GM12878 (cell line): ENCODE measurements around the gene POLR2F. TPM values are rescaled to one million over a fixed set of nuclear protein-coding genes. Genes with fewer than 3 reads are reported as not detected.

Experiments
- ATAC-seq: fragments of 200-7000 bp; cut with Tn5 transposase; 3 replicates; pipeline ENCODE4 v1.9.1; 2020; ENCODE audit warnings: mild to moderate bottlenecking, moderate library complexity
- BruUV-seq: library from RNA; stranded (reverse); fragments of 400-500 nt; replicated peaks from 2 replicates; lab custom pipeline; 2021; lab: Mats Ljungman, UMichigan
- CTCF ChIA-PET: fragments of 300-600 bp; sonication (Branson Sonifier 250); formaldehyde crosslinking; extraction: SDS; loops from one replicate; lab custom pipeline; 2021; ENCODE audit warnings: inconsistent platforms; lab: Yijun Ruan, JAX
- POLR2A ChIA-PET: fragments of 350-600 bp; formaldehyde crosslinking; extraction: SDS; loops from one replicate; lab custom pipeline; 2021; ENCODE audit warnings: inconsistent platforms; lab: Charles Lee
- RAD21 ChIA-PET: fragments of 300-600 bp; sonication (Branson Sonifier 250); formaldehyde crosslinking; loops from one replicate; lab custom pipeline; 2023; ENCODE audit warnings: antibody characterized with exemption; ENCODE audit not compliant: unreplicated experiment; lab: Charles Lee
- SMC1A ChIA-PET: fragments of 300-600 bp; sonication (Branson Sonifier 250); formaldehyde crosslinking; loops from one replicate; lab custom pipeline; 2023; ENCODE audit not compliant: unreplicated experiment, uncharacterized antibody; lab: Charles Lee
- DNase-seq: peaks from one replicate; pipeline ENCODE4 v3.0.0-alpha.2; 2011; ENCODE audit warnings: low read depth, low spot score
- FAIRE-seq: peaks from 3 replicates; lab custom pipeline; 2011; peaks lifted over from hg19 to GRCh38; lab: Jason Lieb, UNC
- H2AFZ ChIP-seq: 2 replicates; pipeline ENCODE4 v1.6.0; 2011; ENCODE audit warnings: low read depth, low read length, control low read depth; ENCODE audit not compliant: control insufficient read depth
- H3K27ac ChIP-seq: 2 replicates; pipeline ENCODE4 v1.5.1; 2011; ENCODE audit warnings: control low read depth; ENCODE audit not compliant: control insufficient read depth, insufficient read depth
- H3K27me3 ChIP-seq, 2 experiments: replicated peaks in 1 of 2; 2 replicates each; pipeline versions ENCODE4 v1.6.0 to v1.6.1; 2011; ENCODE audit warnings: low read length in 1 of 2; ENCODE audit not compliant: control insufficient read depth in 2 of 2, insufficient read depth in 2 of 2
- H3K36me3 ChIP-seq, 2 experiments: 2 replicates each; pipeline ENCODE4 v1.5.1; 2011; ENCODE audit warnings: low read length in 1 of 2; ENCODE audit not compliant: control insufficient read depth in 2 of 2, insufficient read depth in 2 of 2
- H3K4me1 ChIP-seq: 2 replicates; pipeline ENCODE4 v1.6.1; 2011; ENCODE audit warnings: mild to moderate bottlenecking, low read length, moderate library complexity, mixed read lengths; ENCODE audit not compliant: control insufficient read depth, insufficient read depth
- H3K4me2 ChIP-seq: 2 replicates; pipeline ENCODE4 v1.6.0; 2011; ENCODE audit warnings: control low read depth; ENCODE audit not compliant: control insufficient read depth, insufficient read depth
- H3K4me3 ChIP-seq: fragments of 200-600 bp; sonication (generic); 2 replicates; pipeline ENCODE4 v1.5.1; 2016
- H3K79me2 ChIP-seq: 2 replicates; pipeline ENCODE4 v1.6.0; 2011; ENCODE audit warnings: low read length; ENCODE audit not compliant: control insufficient read depth, insufficient read depth
- H3K9ac ChIP-seq: 2 replicates; pipeline ENCODE4 v1.8.0; 2011; ENCODE audit warnings: low read length, control low read depth, mixed read lengths; ENCODE audit not compliant: control insufficient read depth, insufficient read depth
- H3K9me3 ChIP-seq: replicated peaks from 3 replicates; pipeline ENCODE4 v1.5.1; 2011; ENCODE audit warnings: mild to moderate bottlenecking, low read length; ENCODE audit not compliant: control insufficient read depth, insufficient read depth
- H4K20me1 ChIP-seq: 2 replicates; pipeline ENCODE4 v1.6.0; 2011; ENCODE audit not compliant: control insufficient read depth, insufficient read depth
- BHLHE40 ChIP-seq, 2 experiments: fragments of 450-650 bp in 1 of 2; IDR thresholded peaks; 2 replicates each; pipeline ENCODE4 v1.6.1; 2011 to 2017; ENCODE audit warnings: low read depth in 2 of 2, borderline replicate concordance in 1 of 2, improper control_type of control experiment in 1 of 2, low read length in 1 of 2, mild to moderate bottlenecking in 1 of 2
- ETV6 ChIP-seq, 2 experiments: fragments of 450-650 bp in 1 of 2; IDR thresholded peaks in 1 of 2; conservative IDR thresholded peaks in 1 of 2; 2 replicates each; pipeline ENCODE4 v1.6.1; 2014; ENCODE audit warnings: antibody characterized with exemption in 1 of 2, borderline replicate concordance in 1 of 2, low read depth in 1 of 2, mild to moderate bottlenecking in 1 of 2, moderate library complexity in 1 of 2
- EZH2 ChIP-seq: IDR thresholded peaks from 2 replicates; pipeline ENCODE4 v1.6.1; 2012; ENCODE audit warnings: low read depth, mild to moderate bottlenecking, control low read depth, inconsistent platforms, low read length, borderline replicate concordance; ENCODE audit not compliant: control insufficient read depth
- NR2C2 ChIP-seq: IDR thresholded peaks from 2 replicates; pipeline ENCODE4 v1.6.1; 2011; ENCODE audit warnings: borderline replicate concordance, low read depth; ENCODE audit not compliant: control insufficient read depth, insufficient read length
- WGBS: methylation state at CpG from one replicate; pipeline ENCODE4 v1.1.6; 2016; ENCODE audit warnings: low lambda C conversion rate; ENCODE audit not compliant: insufficient replicate concordance, insufficient coverage; ENCODE audit errors: missing lambda C conversion rate; 5-methylcytosine and 5-hydroxymethylcytosine counted together
- in situ Hi-C: fragments of 300-500 bp; cut with MboI; formaldehyde crosslinking; loops from 9 replicates; pipeline ENCODE4 v1.14.3; 2018; ENCODE audit warnings: mixed read lengths
- intact Hi-C: fragments of 100-400 bp; cut with micrococcal nuclease; formaldehyde crosslinking; loops from one replicate; pipeline ENCODE4 v1.14.2; 2022; ENCODE audit not compliant: unreplicated experiment
- polyA plus RNA-seq, 11 experiments: library from polyadenylated mRNA; depleted of rRNA in 4 of 11; unstranded in 6 of 11; stranded (reverse) in 5 of 11; fragments of >200 nt; fragmentation: Nextera tagmentation in 4 of 11; fragmentation: Illumina TruSeq in 1 of 11; extraction: Ambion mirVana in 4 of 11; extraction: Trizol in 1 of 11; gene quantifications; 1 replicate in 1 of 11; 2 replicates in 10 of 11; pipeline versions ENCODE4 v1.2.1 to v1.2.3, GENCODE V29; 2011 to 2016; ENCODE audit warnings: inconsistent platforms in 2 of 11, missing spikeins in 2 of 11, low read depth in 1 of 11
- total RNA-seq, 4 experiments: library from RNA; depleted of rRNA in 3 of 4; stranded (reverse); fragments of >200 nt in 3 of 4; fragmentation: Illumina TruSeq in 1 of 4; extraction: Trizol in 1 of 4; gene quantifications; 2 replicates each; pipeline versions ENCODE4 v1.2.1 to v1.2.3, GENCODE V29; 2013 to 2021
- TF ChIP-seq, protein P1 (sequence below): fragments of 450-650 bp; IDR thresholded peaks from 2 replicates; pipeline ENCODE4 v1.6.1; 2017; ENCODE audit warnings: mild to moderate bottlenecking, low read depth, inconsistent platforms; ENCODE audit not compliant: poor library complexity, severe bottlenecking
- TF ChIP-seq, protein P2 (sequence below): fragments of 450-650 bp; conservative IDR thresholded peaks from 2 replicates; pipeline ENCODE4 v1.6.1; 2017; ENCODE audit warnings: mild to moderate bottlenecking, moderate library complexity
- TF ChIP-seq, protein P3 (sequence below): fragments of 450-650 bp; IDR thresholded peaks from 2 replicates; pipeline ENCODE4 v1.6.1; 2017; ENCODE audit warnings: mild to moderate bottlenecking, moderate library complexity
- TF ChIP-seq, protein P4 (sequence below): IDR thresholded peaks from 2 replicates; pipeline ENCODE4 v1.6.1; 2012; ENCODE audit warnings: low read length, inconsistent platforms
- TF ChIP-seq, protein P5 (sequence below): IDR thresholded peaks from 2 replicates; pipeline ENCODE4 v1.6.1; 2011; ENCODE audit warnings: low read depth, low read length, improper control_type of control experiment, borderline replicate concordance

The POLR2F gene
- total and polyA plus RNA-seq, 10 of the 15 experiments (the other 5 are each of a cell fraction or from before 2014, with no cell fraction given) = 71.9 to 218 (median 100.0) TPM

DNA sequence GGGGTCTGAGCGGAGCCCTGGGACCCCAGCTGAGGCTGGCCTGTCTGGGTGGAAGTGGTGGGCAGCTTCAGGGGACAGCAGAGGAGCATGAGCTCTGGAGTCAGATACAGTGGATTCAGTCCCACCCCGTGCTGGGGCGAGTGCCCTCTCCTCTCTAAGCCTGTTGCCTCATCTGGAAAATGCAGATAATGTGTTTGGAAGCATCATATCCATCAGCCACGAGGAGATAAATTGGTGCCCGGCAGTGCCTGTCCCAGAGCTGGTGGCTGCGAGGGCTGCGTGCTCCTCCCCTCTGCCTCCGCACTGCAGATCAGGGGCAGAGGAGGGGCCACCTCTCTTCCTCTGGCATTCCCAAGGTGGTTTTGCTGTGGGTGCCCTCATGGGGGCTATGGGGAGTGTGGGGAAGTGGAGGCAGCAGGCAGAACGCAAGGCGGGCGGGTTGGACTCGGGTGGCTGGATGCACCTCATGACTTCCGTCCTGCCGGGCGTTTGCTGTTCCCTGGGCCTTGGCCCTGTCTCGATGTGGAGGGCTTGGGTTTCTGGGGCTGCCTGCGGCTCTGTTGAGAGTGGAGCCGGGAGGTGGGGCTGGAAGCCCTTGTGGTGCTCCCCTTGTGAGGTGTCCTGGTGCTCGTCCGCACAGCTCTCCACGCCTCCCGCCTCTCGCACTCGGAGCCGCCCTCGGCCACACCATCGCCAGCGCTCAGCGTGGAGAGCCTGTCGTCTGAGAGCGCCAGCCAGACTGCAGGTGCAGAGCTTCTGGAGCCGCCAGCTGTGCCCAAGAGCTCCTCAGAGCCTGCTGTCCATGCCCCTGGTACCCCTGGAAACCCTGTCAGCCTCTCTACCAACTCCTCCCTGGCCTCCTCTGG lies 26.5 kb upstream of the POLR2F start:
- Histone ChIP-seq H3K4me2 (no peak overlapping the region), H3K9ac (no peak overlapping the region), H3K36me3 (peaks cover 3 to 6% of the 10 kb centered on the region in 2 experiments; a peak in 3 of 4 replicates), H3K27me3 (no peaks in the 10 kb centered on the region), H4K20me1 (no peaks in the 10 kb centered on the region), H2AFZ (no peak overlapping the region), H3K79me2 (no peaks in the 10 kb centered on the region), H3K9me3 (no peaks in the 10 kb centered on the region), H3K4me3 (no peak overlapping the region), H3K27ac (no peak overlapping the region), H3K4me1 (0 out of 2 replicates have a peak, but pooled peaks cover 3% of the 10 kb centered on the region)
- intact Hi-C loops = no loop called here
- FAIRE-seq (no peak), ATAC-seq (no peak), DNase-seq (no peak)
- CTCF ChIA-PET = interaction anchor here (0.6 kb wide), 1 partner anchor 737 kb away, joined by 3 read pairs; no protein-coding TSS in a partner anchor
- SMC1A ChIA-PET = no interaction called here
- RAD21 ChIA-PET = no interaction called here
- WGBS = 88% methylated on average over 32 of the region's 32 CpGs
- POLR2A ChIA-PET = no interaction called here
- in situ Hi-C loops = no loop called here
- BruUV-seq = no TSS peak
- TF ChIP-seq, protein P1, sequence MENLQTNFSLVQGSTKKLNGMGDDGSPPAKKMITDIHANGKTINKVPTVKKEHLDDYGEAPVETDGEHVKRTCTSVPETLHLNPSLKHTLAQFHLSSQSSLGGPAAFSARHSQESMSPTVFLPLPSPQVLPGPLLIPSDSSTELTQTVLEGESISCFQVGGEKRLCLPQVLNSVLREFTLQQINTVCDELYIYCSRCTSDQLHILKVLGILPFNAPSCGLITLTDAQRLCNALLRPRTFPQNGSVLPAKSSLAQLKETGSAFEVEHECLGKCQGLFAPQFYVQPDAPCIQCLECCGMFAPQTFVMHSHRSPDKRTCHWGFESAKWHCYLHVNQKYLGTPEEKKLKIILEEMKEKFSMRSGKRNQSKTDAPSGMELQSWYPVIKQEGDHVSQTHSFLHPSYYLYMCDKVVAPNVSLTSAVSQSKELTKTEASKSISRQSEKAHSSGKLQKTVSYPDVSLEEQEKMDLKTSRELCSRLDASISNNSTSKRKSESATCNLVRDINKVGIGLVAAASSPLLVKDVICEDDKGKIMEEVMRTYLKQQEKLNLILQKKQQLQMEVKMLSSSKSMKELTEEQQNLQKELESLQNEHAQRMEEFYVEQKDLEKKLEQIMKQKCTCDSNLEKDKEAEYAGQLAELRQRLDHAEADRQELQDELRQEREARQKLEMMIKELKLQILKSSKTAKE = no peak
- TF ChIP-seq, protein P2, sequence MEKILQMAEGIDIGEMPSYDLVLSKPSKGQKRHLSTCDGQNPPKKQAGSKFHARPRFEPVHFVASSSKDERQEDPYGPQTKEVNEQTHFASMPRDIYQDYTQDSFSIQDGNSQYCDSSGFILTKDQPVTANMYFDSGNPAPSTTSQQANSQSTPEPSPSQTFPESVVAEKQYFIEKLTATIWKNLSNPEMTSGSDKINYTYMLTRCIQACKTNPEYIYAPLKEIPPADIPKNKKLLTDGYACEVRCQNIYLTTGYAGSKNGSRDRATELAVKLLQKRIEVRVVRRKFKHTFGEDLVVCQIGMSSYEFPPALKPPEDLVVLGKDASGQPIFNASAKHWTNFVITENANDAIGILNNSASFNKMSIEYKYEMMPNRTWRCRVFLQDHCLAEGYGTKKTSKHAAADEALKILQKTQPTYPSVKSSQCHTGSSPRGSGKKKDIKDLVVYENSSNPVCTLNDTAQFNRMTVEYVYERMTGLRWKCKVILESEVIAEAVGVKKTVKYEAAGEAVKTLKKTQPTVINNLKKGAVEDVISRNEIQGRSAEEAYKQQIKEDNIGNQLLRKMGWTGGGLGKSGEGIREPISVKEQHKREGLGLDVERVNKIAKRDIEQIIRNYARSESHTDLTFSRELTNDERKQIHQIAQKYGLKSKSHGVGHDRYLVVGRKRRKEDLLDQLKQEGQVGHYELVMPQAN = no peak
- no peak for TF ChIP-seq EZH2
- TF ChIP-seq, protein P3, sequence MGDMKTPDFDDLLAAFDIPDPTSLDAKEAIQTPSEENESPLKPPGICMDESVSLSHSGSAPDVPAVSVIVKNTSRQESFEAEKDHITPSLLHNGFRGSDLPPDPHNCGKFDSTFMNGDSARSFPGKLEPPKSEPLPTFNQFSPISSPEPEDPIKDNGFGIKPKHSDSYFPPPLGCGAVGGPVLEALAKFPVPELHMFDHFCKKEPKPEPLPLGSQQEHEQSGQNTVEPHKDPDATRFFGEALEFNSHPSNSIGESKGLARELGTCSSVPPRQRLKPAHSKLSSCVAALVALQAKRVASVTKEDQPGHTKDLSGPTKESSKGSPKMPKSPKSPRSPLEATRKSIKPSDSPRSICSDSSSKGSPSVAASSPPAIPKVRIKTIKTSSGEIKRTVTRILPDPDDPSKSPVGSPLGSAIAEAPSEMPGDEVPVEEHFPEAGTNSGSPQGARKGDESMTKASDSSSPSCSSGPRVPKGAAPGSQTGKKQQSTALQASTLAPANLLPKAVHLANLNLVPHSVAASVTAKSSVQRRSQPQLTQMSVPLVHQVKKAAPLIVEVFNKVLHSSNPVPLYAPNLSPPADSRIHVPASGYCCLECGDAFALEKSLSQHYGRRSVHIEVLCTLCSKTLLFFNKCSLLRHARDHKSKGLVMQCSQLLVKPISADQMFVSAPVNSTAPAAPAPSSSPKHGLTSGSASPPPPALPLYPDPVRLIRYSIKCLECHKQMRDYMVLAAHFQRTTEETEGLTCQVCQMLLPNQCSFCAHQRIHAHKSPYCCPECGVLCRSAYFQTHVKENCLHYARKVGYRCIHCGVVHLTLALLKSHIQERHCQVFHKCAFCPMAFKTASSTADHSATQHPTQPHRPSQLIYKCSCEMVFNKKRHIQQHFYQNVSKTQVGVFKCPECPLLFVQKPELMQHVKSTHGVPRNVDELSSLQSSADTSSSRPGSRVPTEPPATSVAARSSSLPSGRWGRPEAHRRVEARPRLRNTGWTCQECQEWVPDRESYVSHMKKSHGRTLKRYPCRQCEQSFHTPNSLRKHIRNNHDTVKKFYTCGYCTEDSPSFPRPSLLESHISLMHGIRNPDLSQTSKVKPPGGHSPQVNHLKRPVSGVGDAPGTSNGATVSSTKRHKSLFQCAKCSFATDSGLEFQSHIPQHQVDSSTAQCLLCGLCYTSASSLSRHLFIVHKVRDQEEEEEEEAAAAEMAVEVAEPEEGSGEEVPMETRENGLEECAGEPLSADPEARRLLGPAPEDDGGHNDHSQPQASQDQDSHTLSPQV = no peak
- no peak for TF ChIP-seq BHLHE40 (IDR thresholded peaks at IDR 0.05; ENCODE audit: borderline replicate concordance in 1 of 2, low read depth in 2 of 2, low read length in 1 of 2)
- TF ChIP-seq, protein P4, sequence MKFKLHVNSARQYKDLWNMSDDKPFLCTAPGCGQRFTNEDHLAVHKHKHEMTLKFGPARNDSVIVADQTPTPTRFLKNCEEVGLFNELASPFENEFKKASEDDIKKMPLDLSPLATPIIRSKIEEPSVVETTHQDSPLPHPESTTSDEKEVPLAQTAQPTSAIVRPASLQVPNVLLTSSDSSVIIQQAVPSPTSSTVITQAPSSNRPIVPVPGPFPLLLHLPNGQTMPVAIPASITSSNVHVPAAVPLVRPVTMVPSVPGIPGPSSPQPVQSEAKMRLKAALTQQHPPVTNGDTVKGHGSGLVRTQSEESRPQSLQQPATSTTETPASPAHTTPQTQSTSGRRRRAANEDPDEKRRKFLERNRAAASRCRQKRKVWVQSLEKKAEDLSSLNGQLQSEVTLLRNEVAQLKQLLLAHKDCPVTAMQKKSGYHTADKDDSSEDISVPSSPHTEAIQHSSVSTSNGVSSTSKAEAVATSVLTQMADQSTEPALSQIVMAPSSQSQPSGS = no peak
- TF ChIP-seq NR2C2 = no peak
- TF ChIP-seq ETV6 (conservative IDR thresholded peaks at IDR 0.05 in 1 of 2, IDR thresholded peaks at IDR 0.05 in 1 of 2; ENCODE audit: borderline replicate concordance in 1 of 2, low read depth in 1 of 2) = no peak
- TF ChIP-seq, protein P5, sequence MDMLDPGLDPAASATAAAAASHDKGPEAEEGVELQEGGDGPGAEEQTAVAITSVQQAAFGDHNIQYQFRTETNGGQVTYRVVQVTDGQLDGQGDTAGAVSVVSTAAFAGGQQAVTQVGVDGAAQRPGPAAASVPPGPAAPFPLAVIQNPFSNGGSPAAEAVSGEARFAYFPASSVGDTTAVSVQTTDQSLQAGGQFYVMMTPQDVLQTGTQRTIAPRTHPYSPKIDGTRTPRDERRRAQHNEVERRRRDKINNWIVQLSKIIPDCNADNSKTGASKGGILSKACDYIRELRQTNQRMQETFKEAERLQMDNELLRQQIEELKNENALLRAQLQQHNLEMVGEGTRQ = no peak
